ENCODE results near the gene RXFP1.
A peak's percentile ranks its signal among the peaks of the same experiment; 100 is the strongest.

RXFP1 gene

DNA sequence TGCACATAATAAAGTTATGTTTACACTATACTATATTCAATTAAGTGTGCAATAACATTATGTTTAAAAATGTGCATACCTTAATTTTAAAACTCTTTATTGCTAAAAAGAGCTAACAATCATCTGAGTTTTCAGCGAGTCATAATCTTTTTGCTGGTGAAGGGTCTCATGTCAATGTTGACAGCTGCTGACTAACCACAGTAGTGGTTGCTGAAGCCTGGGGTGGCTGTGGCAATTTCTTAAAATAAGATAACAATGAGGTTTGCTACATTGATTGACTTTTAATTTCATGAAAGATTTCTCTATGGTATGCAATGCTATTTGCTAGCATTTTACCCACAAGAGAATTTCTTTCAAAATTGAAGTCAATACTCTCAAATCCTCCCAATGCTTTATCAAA is 91.4 kb downstream of the RXFP1 start:
- DNase-seq (ENCODE audit: low read depth): no peak

DNA sequence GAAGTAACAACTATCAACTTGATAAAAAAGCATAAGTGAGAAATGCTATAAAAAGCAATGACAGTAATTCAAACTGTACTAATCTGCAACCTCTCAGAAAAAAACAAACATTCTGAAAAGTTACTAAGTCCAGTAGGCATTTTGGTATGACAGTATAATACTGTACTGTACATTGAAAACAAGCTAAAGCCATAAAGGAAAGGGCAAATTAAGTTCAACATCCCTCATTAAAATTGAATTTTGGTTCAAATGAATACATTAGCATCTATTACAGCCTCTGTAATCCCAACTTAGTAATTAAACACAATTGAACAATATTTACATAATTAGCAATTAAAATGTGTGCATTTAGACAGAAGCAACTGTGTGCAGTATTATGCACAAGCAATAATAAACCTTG is 96.3 kb downstream of the RXFP1 start:
- DNase-seq (ENCODE audit: low read depth): no peak

DNA sequence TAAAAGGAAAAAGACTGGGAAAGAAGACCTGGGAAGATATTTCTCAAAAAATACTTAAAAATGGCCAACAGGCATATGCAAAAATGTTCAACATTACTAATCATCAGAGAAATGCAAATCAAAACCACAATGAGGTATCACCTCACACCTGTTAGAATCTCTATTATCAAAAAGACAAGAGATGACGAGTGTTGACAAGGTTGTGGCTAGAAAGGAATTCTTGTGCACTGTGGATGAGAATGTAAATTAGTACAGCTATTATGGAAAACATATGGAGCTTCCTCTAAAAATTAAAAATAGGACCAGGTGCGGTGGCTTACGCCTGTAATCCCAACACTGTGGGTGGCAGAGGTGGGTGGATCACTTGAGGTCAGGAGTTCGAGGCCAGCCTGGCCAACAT is 100.0 kb downstream of the RXFP1 start:
- DNase-seq (ENCODE audit: low read depth): no peak

DNA sequence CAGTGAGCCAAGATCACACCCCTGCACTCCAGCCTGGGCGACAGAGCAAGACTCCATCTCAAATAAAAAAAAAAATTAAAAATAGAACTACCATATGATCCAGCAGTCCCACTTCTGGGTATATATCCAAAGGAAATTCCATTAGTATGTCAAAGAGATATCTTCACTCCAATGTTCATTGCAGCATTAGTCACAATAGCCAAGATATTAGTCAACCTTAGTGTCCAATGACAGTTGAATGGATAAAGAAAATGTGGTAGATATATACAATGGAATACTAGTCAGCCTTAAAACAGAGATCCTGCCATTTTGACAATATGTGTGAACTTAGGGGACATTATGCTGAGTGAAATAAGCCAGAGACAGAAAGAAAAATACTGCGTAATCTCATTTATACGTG is 100.6 kb downstream of the RXFP1 start:
- DNase-seq (ENCODE audit: low read depth): no peak

DNA sequence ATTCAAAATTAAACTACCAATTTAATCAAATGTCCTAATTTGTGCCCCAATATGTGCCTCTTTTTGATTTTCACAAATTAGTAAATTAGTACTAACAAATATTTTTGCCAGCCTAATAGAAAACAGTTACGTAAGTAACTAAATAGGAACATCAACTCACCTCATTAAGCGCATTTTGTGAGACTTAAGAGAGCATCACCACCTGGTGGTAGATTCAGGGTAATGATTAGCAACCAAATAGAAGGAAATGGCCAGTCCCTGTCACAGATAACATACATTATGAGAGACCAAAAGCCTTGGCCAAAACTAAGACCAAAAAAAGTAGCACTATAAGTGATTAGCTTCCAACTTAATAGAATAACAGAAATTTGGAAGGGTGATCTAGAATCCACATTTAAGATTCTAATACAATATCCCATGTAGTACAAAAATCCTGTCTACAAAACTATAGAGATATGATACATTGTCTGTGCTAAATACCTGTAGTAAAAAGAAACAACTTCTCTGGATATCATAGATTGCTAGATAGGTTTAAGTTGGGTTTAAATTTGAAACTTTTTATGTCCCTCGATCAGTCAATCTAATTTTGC is 103.3 kb downstream of the RXFP1 start:
- DNase-seq (ENCODE audit: low read depth): peak; percentile 46

DNA sequence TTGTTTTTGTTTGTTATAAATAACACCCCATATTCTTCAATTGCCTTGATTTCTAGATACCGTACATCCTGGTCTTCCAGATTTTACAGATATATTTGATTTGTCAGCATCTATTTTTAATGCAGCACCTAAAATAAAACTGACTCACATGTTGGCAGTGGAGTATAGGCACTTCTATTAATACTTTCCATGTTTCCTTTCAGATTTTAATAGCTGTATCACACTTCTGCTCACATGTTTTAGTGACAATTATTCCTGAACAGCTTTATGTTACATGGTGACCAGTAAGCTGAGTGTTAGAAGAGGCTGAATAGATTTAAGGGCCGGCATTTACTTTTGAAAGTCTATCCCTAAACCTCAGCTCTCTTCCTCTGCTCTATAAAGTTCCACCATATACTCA is 103.9 kb downstream of the RXFP1 start:
- DNase-seq (ENCODE audit: low read depth): no peak

DNA sequence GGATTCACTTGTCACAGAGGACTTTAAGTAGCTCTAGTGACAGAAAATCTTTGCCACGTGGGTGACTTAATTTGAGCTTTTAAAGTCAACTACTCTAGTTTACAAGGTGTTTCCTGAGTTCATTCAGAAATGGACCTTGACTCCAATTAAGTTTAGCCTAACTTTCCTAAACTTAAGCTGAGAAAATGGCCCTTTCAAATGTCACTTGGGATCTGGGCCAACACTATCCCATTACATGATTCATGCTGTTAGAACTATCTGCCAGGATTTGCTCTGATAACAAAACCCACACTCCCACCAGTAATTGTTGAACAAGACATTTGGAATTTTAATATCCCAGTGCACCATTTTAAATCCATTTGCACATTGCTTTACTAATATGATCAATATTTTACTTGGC is 109.2 kb downstream of the RXFP1 start:
- no peak for DNase-seq (ENCODE audit: low read depth)

DNA sequence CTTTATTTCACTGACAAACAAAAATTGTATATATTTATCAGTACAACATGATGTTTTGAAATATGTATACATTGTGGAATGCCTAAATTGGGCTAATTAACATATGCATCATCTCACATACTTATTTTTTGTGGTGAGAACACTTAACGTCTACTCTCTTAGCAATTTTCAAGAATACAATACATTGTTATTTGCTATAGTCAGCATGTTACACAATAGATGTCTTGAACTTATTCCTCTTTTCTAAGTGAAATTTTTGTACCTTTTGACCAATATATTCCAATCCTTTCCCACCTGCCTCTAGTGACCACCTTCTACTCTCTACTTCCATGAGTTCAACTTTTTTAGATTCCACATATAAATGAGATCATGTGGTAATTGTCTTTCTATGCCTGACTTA is 114.9 kb downstream of the RXFP1 start:
- DNase-seq (ENCODE audit: low read depth): no peak

DNA sequence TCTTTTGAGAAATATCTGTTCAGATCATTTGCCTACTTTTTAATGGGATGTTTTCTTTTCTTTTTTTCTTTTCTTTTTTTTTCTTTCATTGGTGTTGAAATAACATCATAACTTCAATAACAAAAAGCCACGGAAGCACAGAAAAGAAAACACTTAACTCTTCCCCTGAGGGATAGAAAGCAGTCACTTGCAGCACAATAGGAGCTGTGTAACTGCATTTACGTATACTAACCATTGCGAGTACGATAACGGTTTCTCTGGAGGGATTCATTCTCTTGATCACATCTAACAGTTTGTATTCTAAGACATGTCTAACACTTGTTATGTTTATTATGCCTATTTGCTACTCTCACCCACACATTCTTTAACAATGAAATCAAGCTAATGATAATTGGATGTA is 122.7 kb downstream of the RXFP1 start:
- DNase-seq (ENCODE audit: low read depth): no peak

DNA sequence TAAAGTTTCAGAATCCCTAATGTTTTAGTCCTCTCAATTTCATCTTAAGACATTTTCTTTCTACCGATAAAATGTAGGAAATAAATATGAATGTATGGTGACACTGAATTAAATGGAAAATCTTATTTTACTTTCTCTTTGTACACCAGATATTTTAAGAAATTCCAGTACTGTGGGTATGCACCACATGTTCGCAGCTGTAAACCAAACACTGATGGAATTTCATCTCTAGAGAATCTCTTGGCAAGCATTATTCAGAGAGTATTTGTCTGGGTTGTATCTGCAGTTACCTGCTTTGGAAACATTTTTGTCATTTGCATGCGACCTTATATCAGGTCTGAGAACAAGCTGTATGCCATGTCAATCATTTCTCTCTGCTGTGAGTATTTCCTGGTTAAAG is 123.1 kb downstream of the RXFP1 start:
- DNase-seq (ENCODE audit: low read depth): no peak

DNA sequence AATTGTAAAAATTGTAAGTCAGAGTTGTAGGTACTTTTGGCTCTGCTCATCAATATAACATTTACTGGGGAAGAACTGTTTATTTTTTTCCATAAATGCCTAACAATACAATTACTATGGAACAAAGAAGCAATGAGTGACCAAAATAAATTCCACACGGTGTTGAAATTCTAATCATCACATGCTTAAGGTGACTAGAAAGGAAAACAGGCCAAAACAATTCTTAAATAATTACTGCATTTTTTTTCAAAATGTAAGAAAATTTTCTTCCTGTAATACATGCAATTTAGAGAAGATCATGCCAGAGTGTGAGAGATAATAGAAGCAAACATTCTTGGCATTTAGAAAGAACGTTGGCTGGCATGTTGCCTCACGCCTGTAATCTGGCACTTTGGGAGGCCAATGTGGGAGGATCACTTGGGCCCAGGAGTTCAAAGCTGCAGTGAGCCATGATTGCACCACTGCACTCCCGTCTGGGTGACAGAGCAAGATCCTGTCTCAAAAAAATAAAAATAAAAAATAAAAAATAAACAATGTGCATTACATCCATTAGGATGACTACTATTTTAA is 127.5 kb downstream of the RXFP1 start:
- no peak for DNase-seq (ENCODE audit: low read depth)

DNA sequence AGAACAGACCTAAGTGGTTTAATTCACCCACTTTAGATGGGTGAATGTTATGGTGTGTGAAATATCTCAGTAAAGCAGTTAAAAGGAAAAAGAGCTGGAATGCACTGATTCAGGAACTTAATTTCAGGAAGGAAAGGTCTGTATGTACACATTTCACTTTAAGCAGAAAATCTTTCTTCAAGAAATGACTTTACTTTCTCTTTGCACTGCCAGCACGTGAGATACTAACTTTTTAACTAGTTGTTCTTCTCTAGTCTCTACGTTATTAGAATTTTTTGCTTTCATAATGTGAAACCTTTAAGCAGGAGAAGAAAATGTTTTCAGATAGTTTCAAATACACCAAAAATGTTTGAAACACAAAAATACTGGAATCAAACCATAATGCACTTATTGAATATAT is 131.2 kb downstream of the RXFP1 start:
- no peak for DNase-seq (ENCODE audit: low read depth)

DNA sequence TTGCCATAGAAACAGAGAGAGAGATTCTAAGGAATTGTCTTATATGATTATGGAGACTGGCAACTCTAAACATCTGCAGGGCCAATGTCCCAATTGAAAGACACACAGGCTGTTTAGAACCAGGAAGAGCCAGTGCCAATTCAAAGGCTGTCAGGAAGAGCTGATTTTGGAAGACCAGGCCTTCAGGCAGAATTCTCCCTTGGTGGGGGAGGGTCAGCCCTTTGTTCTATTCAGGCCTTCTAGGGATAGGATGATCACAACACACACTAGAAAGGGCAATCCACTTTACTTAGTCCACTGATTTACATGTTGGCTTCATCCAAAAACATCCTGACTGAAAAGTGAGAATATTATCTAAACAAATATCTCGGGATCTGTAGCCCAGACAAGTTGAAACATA is 134.8 kb downstream of the RXFP1 start:
- DNase-seq (ENCODE audit: low read depth): no peak

DNA sequence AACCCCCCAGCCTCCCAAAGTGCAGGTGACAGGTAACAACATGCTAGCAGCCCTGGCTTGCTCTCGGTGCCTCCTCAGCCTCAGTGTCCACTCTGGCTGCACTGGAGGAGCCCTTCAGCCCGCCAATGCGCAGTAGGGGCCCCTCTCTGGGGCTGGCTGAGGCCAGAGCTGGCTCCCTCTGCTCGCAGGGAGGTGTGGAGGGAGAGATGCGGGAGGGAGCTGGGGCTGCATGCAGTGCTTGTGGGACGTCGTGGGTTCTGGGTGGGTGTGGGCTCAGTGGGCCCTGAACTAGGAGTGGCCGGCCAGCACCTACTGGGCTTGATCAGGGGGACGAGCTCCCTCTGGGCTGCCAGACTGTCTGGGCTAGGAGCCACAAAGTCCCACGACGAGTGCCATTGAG is 135.6 kb downstream of the RXFP1 start:
- DNase-seq (ENCODE audit: low read depth): no peak

DNA sequence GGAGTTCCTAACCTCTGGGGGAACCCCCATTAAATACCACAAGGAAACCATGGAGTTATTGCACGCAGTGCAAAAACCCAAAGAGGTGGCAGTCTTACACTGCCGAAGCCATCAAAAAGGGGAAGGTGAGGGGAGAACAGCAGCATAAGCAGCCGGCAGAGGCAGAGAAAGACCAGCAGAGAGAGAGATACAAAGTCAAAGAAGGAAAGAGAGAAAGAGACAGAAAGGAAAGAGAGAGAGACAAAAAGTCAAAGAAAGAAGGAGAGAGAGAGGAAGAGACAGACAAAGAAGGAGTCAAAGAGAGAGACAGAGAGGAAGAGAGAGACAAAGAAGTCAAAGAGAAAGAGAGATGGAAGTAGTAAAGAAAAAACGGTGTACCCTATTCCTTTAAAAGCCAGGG is 141.6 kb downstream of the RXFP1 start:
- peak; percentile 27 for DNase-seq (ENCODE audit: low read depth)

DNA sequence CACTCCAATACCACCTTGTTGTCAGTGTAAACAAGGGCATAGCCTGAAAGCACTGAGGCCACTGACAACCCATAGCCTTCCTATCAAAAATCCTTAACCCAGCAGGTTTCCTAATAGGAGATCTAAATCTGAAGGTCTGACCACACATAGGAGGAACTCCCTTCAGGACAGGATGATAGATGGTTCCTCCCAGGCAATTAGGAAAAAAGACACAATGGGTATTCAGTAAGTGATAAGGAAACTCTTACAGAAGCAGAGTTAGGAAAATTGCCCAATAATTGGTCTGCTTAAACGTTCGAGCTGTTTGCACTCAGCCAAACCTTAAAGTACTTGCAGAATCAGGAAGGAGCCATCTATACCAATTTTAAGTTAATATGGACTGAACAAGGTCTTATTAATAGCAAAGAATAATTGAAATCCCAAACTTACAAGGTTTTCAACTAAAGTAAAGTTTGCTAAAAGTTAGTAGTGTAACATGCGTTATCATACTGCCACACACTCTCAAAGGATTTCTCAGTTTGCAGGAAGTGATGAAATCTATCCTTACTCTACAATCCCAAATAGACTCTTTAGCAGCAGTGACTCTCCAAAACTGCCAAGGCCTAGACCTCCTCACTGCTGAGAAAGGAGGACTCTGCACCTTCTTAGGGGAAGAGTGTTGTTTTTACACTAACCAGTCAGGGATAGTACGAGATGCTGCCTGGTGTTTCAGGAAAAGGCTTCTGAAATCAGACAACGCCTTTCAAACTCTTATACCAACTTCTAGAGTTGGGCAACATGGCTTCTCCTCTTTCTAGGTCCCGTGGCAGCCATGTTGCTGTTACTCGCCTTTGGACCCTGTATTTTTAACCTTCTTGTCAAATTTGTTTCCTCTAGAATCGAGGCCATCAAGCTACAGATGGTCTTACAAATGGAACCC is 142.3 kb downstream of the RXFP1 start:
- peak; percentile 93 for DNase-seq (ENCODE audit: low read depth)

DNA sequence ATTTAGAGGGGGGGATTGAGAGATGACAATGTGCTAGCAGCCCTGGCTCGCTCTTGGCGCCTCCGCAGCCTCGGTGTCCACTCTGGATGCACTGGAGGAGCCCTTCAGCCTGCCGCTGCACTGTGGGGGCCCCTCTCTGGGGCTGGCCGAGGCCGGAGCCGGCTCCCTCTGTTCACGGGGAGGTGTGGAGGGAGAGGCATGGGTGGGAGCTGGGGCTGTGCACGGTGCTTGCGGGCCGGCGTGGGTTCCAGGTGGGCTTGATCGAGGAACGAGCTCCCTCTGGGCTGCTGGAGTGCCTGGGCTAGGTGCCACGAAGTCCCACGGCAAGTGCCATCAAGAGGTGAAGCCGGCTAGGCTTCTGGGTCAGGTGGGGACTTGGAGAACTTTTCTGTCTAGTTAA is 143.1 kb downstream of the RXFP1 start:
- no peak for DNase-seq (ENCODE audit: low read depth)

DNA sequence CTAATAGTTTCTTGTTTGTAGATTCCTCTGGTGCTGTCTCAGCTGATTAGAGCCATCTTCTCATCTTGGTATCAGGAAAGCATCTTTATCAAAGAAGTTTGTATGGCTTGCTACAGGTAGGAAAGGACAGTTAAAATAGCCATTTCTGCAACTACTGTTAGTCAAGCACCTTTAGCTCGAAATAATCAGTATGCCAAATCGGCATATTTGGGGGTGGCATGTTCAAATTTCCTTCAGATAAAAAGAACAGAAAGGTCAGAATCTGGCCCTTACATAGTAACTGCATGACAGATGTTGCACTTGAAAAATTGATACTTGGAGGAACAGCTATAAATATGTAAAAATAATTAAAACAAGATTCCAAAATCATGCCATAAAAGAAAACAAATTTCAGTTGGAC is 145.2 kb downstream of the RXFP1 start:
- DNase-seq (ENCODE audit: low read depth): no peak

DNA sequence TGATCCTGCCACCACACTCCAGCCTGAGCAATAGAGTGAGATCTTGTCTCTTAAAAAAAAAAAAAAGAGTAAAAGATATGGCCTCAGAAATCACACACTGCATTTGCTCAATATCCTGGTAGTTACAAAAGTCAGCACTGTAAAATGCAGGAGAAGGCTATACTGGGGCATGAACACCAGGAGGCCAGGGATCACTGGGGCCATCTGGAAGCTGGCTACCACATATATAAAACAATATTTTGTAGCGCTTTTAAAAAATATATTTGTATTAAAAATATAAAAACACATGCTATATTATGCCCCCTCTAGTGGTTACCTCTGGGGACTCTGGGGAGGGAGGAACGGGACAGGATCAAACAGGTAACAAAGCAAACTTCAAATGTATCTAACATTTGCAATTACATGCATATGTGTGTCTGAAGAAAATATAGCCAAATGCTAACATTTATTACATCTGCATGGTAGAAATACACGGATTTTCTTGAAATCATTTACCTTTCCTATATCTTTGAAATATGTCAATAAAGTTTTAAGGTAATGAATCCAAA is 146.0 kb downstream of the RXFP1 start:
- peak; percentile 38 for DNase-seq (ENCODE audit: low read depth)

DNA sequence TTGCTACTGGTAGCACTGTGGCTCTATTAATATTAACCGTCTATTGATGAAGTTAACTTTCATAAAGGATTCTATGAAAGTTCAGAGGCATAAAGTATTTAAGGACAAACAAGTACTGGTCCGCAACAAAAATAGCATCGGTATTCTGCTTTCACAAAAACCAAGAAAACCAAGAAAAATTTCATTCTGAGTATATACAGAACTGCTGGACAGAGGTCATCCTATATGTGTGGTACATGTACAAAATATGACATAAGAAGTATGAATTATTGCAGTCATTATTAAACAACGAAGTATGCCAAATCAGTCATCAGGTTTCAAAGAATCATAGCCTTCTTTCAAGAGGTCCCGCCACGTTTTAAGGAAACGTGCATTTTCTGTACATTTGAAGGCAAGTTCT is 147.6 kb downstream of the RXFP1 start:
- no peak for DNase-seq (ENCODE audit: low read depth)

DNA sequence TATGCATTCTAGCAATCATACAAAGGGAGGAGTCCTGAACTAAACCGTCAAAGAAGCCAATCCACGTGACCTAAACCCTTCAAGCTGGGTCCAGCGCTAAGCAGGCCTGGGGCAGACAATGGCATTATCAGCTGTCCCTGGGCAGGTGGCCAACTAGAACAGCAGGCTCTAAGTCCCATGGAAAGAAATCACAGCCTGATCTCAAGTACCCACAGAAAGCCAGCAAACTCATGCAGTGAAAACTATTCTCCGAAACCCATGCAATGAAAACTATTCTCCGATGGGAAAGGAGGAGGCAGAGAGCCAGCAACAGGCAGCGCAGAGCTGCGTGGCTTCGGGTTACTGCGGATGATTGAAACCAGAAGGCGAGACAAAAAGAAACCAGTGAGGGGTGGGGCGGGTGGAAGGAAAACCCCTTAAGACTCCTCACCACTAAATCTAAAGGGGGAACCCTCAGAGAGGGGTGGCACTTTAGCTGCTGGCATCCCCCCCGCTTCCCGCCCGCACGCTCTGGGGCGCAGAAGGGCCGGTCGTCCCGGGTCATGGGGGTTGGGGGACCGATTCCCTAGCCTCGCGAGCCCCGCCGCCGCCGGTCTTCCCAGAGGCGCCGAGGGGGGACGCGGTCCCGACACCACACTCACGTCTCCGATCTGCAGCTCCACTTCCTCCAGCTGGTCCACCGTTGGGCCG is 149.4 kb downstream of the RXFP1 start:
- DNase-seq (ENCODE audit: low read depth): peak; percentile 26

DNA sequence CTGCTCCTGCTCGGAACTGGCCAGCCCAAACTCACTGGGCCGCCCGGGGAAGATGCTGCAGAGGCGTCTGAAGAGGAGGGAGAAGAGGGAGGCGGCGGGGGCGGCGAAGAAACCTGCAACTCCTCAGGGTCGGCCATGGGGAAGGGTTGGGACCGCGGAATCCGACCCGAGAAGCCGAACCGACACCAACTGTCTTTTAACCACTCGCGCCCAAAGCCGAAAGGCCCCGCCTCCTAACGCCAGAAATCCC is 149.9 kb downstream of the RXFP1 start, which contains the start of gene C4orf46:
Gene C4orf46 (minus strand): TSS at position 223 of the 250 bp plus-strand sequence. CDS start 86 bp downstream, at position 137.
- DNase-seq (ENCODE audit: low read depth): no peak
